GM12891 (cell line): ENCODE measurements around the gene ZNF655.

Experiments used
- POLR2A ChIP-seq: IDR thresholded peaks from 2 replicates; pipeline ENCODE4 v1.6.1; 2011; ENCODE audit warnings: low read depth, low read length, control low read depth
- POLR2AphosphoS5 ChIP-seq: IDR thresholded peaks from 2 replicates; pipeline ENCODE4 v1.6.1; 2011; ENCODE audit warnings: low read depth, low read length, control low read depth
- POU2F2 ChIP-seq: IDR thresholded peaks from 2 replicates; pipeline ENCODE4 v1.6.1; 2011; ENCODE audit warnings: low read depth, mild to moderate bottlenecking, control low read depth, low read length, moderate library complexity
- SPI1 ChIP-seq: IDR thresholded peaks from 2 replicates; pipeline ENCODE4 v1.6.1; 2011; ENCODE audit warnings: low read depth, low read length, control low read depth
- TAF1 ChIP-seq: IDR thresholded peaks from 2 replicates; pipeline ENCODE4 v1.6.1; 2011; ENCODE audit warnings: low read depth, low read length, control low read depth

DNA sequence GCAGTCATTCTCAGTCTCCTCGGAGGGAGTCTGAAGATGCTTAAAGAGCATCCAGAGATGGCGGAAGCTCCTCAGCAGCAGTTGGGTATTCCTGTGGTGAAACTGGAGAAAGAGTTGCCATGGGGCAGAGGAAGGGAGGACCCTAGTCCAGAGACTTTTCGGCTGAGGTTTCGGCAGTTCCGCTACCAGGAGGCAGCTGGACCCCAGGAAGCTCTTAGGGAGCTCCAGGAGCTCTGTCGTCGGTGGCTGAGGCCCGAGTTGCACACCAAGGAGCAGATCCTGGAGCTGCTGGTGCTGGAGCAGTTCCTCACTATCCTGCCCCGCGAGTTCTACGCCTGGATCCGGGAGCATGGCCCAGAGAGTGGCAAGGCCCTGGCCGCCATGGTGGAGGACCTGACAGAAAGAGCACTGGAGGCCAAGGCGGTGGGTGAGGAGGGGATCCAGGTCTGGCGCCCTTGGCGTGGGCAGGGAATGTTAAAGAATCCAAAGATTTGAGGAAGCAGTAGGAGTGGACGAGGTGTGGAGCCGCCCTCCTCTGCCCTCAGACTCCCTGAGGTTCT, 61.2 kb downstream of the ZNF655 start:
- TF ChIP-seq POLR2AphosphoS5 (no peak), POLR2A (no peak), TAF1 (no peak), POU2F2 (no peak), SPI1 (no peak)
